Activated T-cell treated with anti-CD3 and anti-CD28 coated beads for 48 hours (primary cell): ENCODE measurements around the gene MCF2L.
"Not testable (repeated sequence)": the region's sequence is repeated elsewhere in the genome, so short reads cannot be mapped to it uniquely, and the experiment has no call there.

Experiments used
- DNase-seq: peaks from one replicate; pipeline ENCODE4 v3.0.0-alpha.2; 2020; ENCODE audit warnings: low read depth

Gene MCF2L

GRCh38 chr13:113096745-113097305 is 127.8 kb downstream of the MCF2L start:
- DNase-seq, result no peak

- DNase-seq, result no peak
Observed at GRCh38 chr13:113097651-113098050, 128.6 kb downstream of the MCF2L start.

GRCh38 chr13:113098162-113098732 is 129.2 kb downstream of the MCF2L start:
- no peak for DNase-seq

GRCh38 chr13:113099142-113099541 is 130.1 kb downstream of the MCF2L start:
- no peak for DNase-seq

- not testable (repeated sequence) for DNase-seq
Observed at GRCh38 chr13:113102302-113102701, 133.3 kb downstream of the MCF2L start.

GRCh38 chr13:113102727-113103126 is 133.7 kb downstream of the MCF2L start:
- DNase-seq, result no peak

- no peak for DNase-seq
Observed at GRCh38 chr13:113103646-113104045, 134.6 kb downstream of the MCF2L start.

GRCh38 chr13:113105032-113105920 is 136.3 kb downstream of the MCF2L start, which contains the start of gene F7:
Gene F7, plus strand, starts transcription at chr13:113105791. Its CDS starts 51 bp downstream, at chr13:113105842.
- DNase-seq, result no peak

GRCh38 chr13:113105921-113106452 is 137.0 kb downstream of the MCF2L start:
- DNase-seq, result no peak

GRCh38 chr13:113106711-113107351 is 137.8 kb downstream of the MCF2L start:
- no peak for DNase-seq

- not testable (repeated sequence) for DNase-seq
Observed at GRCh38 chr13:113108521-113108920, 139.5 kb downstream of the MCF2L start.

- DNase-seq, result no peak
Observed at GRCh38 chr13:113109151-113110047, 140.4 kb downstream of the MCF2L start.

GRCh38 chr13:113110048-113110851 is 141.2 kb downstream of the MCF2L start:
- DNase-seq, result peak; percentile 21

- DNase-seq, result no peak
Observed at GRCh38 chr13:113110852-113111315, 141.9 kb downstream of the MCF2L start.

GRCh38 chr13:113111821-113112220 is 142.8 kb downstream of the MCF2L start:
- DNase-seq, result not testable (repeated sequence)

- not testable (repeated sequence) for DNase-seq
Observed at GRCh38 chr13:113112475-113112874, 143.5 kb downstream of the MCF2L start.

- DNase-seq, result no peak
Observed at GRCh38 chr13:113112893-113113845, 144.2 kb downstream of the MCF2L start.

- no peak for DNase-seq
Observed at GRCh38 chr13:113113846-113114271, 144.8 kb downstream of the MCF2L start.
